Upper lobe of left lung (tissue), 4 donors: ENCODE results near the gene R3HDM4.
"Not testable (repeated sequence)": the region's sequence is repeated elsewhere in the genome, so short reads cannot be mapped to it uniquely, and the experiment has no call there.

Source experiments
- POLR2A ChIP-seq, 4 donors: fragments of 450-650 bp; IDR thresholded peaks; one replicate each; pipeline ENCODE4 v1.5.1; 2016 to 2017; ENCODE audit warnings: antibody characterized with exemption in 4 of 4, mild to moderate bottlenecking in 2 of 4
- TF ChIP-seq, protein P1 (sequence below), 6 experiments: fragments of 450-650 bp in 4 of 6; fragments of 200-600 bp in 2 of 6; sonication (generic) in 2 of 6; IDR thresholded peaks; one replicate each; pipeline ENCODE4 v1.5.1; 2016 to 2019; ENCODE audit warnings: antibody characterized with exemption in 6 of 6

DNA sequence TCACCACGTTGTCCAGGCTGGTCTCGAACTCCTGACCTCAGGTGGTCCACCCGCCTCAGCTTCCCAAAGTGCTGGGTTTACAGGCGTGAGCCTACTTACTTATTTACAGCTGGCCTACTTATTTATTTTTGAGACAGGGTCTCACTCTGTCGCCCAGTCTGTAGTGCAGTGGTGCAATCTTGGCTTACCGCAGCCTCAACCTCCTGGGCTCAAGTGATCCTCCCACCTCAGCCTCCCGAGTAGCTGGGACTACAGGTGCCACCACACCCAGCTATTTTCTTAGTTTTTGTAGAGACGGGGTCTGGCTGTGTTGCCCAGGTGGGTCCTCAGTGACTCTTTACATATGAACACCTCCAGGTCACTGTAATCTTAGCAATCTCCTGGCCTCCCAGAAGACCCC is 63.8 kb downstream of the R3HDM4 start:
- TF ChIP-seq, protein P1, sequence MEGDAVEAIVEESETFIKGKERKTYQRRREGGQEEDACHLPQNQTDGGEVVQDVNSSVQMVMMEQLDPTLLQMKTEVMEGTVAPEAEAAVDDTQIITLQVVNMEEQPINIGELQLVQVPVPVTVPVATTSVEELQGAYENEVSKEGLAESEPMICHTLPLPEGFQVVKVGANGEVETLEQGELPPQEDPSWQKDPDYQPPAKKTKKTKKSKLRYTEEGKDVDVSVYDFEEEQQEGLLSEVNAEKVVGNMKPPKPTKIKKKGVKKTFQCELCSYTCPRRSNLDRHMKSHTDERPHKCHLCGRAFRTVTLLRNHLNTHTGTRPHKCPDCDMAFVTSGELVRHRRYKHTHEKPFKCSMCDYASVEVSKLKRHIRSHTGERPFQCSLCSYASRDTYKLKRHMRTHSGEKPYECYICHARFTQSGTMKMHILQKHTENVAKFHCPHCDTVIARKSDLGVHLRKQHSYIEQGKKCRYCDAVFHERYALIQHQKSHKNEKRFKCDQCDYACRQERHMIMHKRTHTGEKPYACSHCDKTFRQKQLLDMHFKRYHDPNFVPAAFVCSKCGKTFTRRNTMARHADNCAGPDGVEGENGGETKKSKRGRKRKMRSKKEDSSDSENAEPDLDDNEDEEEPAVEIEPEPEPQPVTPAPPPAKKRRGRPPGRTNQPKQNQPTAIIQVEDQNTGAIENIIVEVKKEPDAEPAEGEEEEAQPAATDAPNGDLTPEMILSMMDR (IDR thresholded peaks at IDR 0.05): not testable (repeated sequence)
- TF ChIP-seq POLR2A (IDR thresholded peaks at IDR 0.05): not testable (repeated sequence)
